Fibroblast of lung (primary cell): ENCODE measurements around the gene COA1.

Experiments
- CTCF ChIP-seq, 2 donors: IDR thresholded peaks in 1 of 2; conservative IDR thresholded peaks in 1 of 2; 1 replicate in 1 of 2; 2 replicates in 1 of 2; pipeline ENCODE4 v1.5.1; 2011 to 2012; ENCODE audit warnings: low read length in 2 of 2, control low read depth in 1 of 2, inconsistent platforms in 1 of 2, low read depth in 1 of 2, mild to moderate bottlenecking in 1 of 2
- EZH2 ChIP-seq: IDR thresholded peaks from 2 replicates; pipeline ENCODE4 v1.5.1; 2012; ENCODE audit warnings: low read length, control low read depth, mild to moderate bottlenecking; ENCODE audit errors: missing control alignments

- no peak for TF ChIP-seq CTCF (conservative IDR thresholded peaks at IDR 0.05 in 1 of 2, IDR thresholded peaks at IDR 0.05 in 1 of 2; ENCODE audit: low read depth in 1 of 2, low read length in 2 of 2)
- TF ChIP-seq EZH2 = no peak
Measured at GRCh38 chr7:43701929-43702328, 27.4 kb downstream of the COA1 start.
